GM18519 (cell line): ENCODE results near the gene MRPL32.

Experiments
- ATAC-seq: cut with Tn5 transposase; IDR thresholded peaks from one replicate; pipeline ENCODE4 v1.9.1; 2021; ENCODE audit warnings: mild to moderate bottlenecking, moderate library complexity; ENCODE audit not compliant: unreplicated experiment, low FRiP score

The MRPL32 gene

GRCh38 chr7:42964293-42964692 is 32.1 kb downstream of the MRPL32 start:
- ATAC-seq: no peak

DNA sequence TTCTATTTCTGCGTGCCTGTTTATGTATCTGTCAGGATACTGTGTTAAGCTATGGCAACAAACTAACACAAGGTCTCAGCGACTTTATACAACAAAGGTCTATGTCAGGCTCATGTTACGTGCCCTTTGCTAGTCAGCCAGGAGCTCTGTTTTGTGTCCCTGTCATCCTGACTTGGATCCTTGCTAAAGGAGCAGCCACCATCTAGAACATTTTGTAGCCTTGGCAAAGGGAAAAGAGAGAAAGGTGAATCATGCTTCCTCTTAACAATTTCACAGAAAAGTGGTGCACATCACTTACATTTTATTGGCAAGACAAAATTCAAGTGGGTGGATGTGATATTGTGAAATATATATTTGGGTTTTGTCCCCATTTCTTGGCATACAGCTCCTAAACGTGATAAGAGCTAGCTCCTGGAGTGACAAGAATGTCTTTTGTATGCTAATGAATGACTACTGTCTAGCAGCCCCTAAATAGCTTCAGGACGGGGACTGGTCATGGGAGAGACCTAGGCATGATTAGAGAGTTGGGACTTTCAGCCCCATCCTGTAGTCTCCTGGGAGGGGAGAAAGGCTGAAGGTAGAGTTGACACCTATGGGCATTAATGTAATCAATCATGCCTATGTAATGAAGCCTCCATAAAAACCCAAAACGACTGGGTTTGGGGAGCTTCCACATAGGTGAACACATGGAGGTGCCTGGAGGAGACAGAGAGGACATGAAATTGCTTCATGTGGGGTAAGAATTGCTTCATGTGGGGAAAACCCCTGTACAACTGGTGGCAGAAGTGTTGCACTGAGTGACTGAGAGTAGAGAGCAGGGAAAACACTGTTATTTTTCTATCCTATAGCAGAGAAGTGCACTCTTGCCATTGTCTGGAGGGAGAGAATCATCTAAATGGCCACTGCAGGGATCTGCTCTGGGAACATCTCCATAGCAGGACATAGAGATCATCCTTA is 33.0 kb downstream of the MRPL32 start:
- ATAC-seq: no peak

DNA sequence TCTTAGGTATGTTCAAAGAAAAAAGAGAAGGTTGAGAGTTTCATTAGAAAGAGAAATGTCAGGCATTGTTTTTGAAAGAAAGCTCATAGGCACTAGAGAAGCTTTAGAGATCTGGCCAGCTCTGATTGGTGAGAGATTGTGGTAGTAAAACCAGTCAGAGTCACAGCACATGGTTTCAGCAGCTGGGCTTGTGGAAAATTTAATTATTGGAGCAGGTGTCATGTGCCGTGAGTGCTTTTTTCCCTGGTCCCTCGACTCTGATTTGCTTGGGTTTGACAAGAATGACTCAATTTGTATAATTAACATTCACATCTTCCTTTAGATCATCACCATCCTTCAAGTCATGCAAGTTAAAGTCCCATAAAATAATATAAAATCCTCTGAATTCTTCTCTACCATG is 35.2 kb downstream of the MRPL32 start:
- ATAC-seq: no peak

DNA sequence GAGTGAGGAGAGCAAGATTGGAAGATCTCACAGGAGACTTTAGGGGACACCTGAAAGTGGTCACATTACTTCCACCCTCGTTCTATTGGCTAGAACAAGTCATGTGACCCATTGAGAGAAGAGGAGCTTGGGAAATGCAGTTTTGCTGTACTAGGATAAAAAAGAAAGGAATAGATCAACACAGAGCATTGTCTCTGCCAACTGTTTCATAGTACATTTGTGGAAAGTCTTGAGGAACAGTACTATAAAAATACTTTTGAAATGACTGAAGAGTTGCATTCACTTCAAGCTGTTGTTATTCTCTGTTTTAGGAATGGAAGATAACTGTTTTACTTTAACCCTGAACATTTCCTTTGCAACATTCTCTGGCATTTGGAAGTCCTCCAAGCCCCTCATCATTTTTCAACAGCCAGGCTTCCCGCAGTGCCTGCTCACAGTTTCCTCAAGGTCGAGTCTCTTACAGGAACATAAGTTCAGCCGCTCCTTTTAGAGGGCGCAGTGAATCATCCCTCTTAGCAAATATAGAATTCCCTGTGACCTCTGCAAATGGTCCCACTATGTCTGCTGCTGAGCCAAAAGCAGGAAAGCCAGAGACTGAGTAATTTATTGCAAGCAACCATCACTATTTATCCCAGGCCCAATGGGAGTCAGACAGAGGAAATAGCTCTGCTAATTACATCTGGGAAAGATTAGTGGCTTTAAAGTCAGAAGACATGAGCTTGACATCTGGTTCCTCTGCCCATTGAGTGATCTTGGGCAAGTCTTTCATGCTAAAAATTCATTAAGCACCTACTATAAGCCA is 40.7 kb downstream of the MRPL32 start:
- no peak for ATAC-seq

DNA sequence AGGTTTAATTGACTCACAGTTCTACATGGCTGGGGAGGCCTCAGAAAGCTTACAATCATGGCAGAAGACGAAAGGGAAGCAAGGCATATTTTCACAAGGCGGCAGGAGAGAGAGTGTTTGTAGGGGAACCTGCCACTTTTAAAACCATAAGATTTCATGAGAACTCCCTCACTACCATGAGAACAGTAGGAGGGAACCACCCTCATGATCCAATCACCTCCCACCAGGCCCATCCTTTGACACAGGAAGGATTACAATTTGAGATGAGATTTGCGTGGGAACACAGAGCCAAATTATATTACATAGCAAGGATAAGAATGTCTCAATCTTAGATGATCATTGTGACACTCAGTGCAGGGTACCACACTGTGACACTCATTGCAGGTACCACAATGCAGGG is 44.2 kb downstream of the MRPL32 start:
- ATAC-seq: no peak

- no peak for ATAC-seq
Observed at GRCh38 chr7:42978496-42978895, 46.3 kb downstream of the MRPL32 start.

DNA sequence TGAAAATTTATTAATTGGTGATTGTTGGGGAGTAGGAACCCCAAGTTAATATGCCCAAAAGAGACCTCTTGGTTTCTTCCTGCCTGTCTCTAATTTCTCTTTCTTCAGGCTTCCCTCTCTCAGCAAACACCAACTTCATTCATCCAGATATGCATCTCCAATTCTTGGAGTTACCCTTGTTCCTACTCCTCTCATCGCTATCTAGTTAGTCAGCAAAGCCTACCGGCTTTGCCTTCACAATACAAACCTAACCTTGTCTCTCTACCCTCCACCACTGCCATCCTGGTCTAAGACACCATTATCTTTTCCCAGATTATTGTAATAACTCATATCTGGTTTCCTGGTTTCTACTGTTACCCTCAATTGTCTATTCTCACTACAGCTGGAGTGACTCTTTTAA is 47.9 kb downstream of the MRPL32 start:
- ATAC-seq: no peak

- ATAC-seq: no peak
Observed at GRCh38 chr7:42980514-42980913, 48.3 kb downstream of the MRPL32 start.

DNA sequence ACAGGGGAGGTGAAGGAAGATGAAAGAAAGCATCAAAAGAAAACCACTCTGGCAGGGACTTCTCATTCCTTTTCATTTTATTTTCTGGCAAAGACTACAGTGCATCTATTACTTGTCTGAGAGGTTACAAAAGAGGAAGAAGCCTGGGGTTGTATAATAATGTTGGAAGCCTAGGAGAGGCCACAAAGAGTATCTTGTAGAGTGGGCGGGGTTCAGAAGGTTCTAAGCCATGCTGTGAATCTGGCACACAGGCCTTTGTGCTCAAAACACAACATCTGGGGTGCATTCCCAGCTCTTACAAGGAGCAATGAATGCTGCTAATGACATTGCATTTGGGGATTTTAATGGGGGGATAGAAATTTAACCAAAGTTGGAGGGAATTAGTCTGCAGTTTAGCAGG is 49.4 kb downstream of the MRPL32 start:
- no peak for ATAC-seq

- ATAC-seq: no peak
Observed at GRCh38 chr7:42982604-42983115, 50.5 kb downstream of the MRPL32 start.

GRCh38 chr7:42984137-42984536 is 52.0 kb downstream of the MRPL32 start:
- no peak for ATAC-seq

GRCh38 chr7:42986213-42986612 is 54.0 kb downstream of the MRPL32 start:
- ATAC-seq: no peak

- ATAC-seq: no peak
Observed at GRCh38 chr7:42986781-42987248, 54.6 kb downstream of the MRPL32 start.
